SK-N-SH (cell line): Measurements from ENCODE around the gene USP25.

Experiments used
- CTCF ChIP-seq: fragments of 200-600 bp; sonication (generic); IDR thresholded peaks from 2 replicates; pipeline ENCODE4 v1.6.1; 2017; ENCODE audit warnings: antibody characterized with exemption, mild to moderate bottlenecking, moderate library complexity
- GABPA ChIP-seq: IDR thresholded peaks from 2 replicates; pipeline ENCODE4 v1.4.0; 2012; ENCODE audit warnings: low read depth, mild to moderate bottlenecking

- TF ChIP-seq GABPA (no peak), CTCF (no peak)
Observed at GRCh38 chr21:15763359-15763758, 33.6 kb downstream of the USP25 start.
